Measurements from ENCODE around the gene SERPINC1. TPM values are rescaled to one million over a fixed set of nuclear protein-coding genes. Genes with fewer than 3 reads are reported as not detected.

Gene SERPINC1
- total RNA-seq, 4 donors from 2014 or later = not detected

- 75% methylated on average over 2 of the region's 2 CpGs for WGBS
- no peaks in the 10 kb centered on the region for H3K9me3 ChIP-seq
- H3K4me1 ChIP-seq = no peaks in the 10 kb centered on the region
- no peak overlapping the region for H3K4me3 ChIP-seq
- DNase-seq (ENCODE audit: extremely low spot score) = no peak
- H3K27ac ChIP-seq (replicated peaks in 1 of 4) = no peak overlapping the region
- H3K27me3 ChIP-seq = no peaks in the 10 kb centered on the region
- peaks cover 0 to under 1% (median 0%) of the 10 kb centered on the region in 4 donors for H3K36me3 ChIP-seq
- intact Hi-C loops (cut with DNase I) = no loop called here
- no peak for TF ChIP-seq EP300 (IDR thresholded peaks at IDR 0.05)
- TF ChIP-seq POLR2A (IDR thresholded peaks at IDR 0.05; ENCODE audit: low read depth) = no peak
- TF ChIP-seq CTCF (IDR thresholded peaks at IDR 0.05) = no peak
- no peak for TF ChIP-seq POLR2AphosphoS5 (IDR thresholded peaks at IDR 0.05)
Observed at GRCh38 chr1:173900427-173900826, 16.7 kb downstream of the SERPINC1 start.

GRCh38 chr1:173894189-173894588, 22.9 kb downstream of the SERPINC1 start:
- intact Hi-C loops (cut with DNase I) = no loop called here

GRCh38 chr1:173893611-173894010, 23.5 kb downstream of the SERPINC1 start:
- Histone ChIP-seq H3K27ac (replicated peaks in 1 of 4) (no peak overlapping the region), H3K4me1 (no peaks in the 10 kb centered on the region), H3K27me3 (no peaks in the 10 kb centered on the region), H3K4me3 (no peak overlapping the region), H3K36me3 (peaks cover 0 to 9% (median 6%) of the 10 kb centered on the region in 4 donors), H3K9me3 (no peaks in the 10 kb centered on the region)
- no peak for DNase-seq (ENCODE audit: extremely low spot score)
- WGBS = 100% methylated on average over 1 of the region's 1 CpG
- no peak for TF ChIP-seq POLR2A (IDR thresholded peaks at IDR 0.05; ENCODE audit: low read depth)
- TF ChIP-seq EP300 (IDR thresholded peaks at IDR 0.05) = no peak
- TF ChIP-seq CTCF (IDR thresholded peaks at IDR 0.05) = no peak
- TF ChIP-seq POLR2AphosphoS5 (IDR thresholded peaks at IDR 0.05) = no peak
- intact Hi-C loops (cut with DNase I) = no loop called here

More at GRCh38 chr1:173894189-173894588, 22.9 kb downstream of the SERPINC1 start:
- WGBS = 60% methylated on average over 3 of the region's 3 CpGs
- Histone ChIP-seq H3K4me1 (no peaks in the 10 kb centered on the region), H3K9me3 (no peaks in the 10 kb centered on the region), H3K36me3 (peaks cover 0 to 9% (median 6%) of the 10 kb centered on the region in 4 donors), H3K4me3 (no peak overlapping the region), H3K27ac (replicated peaks in 1 of 4) (no peak overlapping the region), H3K27me3 (no peaks in the 10 kb centered on the region)
- no peak for DNase-seq (ENCODE audit: extremely low spot score)
- no peak for TF ChIP-seq EP300 (IDR thresholded peaks at IDR 0.05)
- no peak for TF ChIP-seq CTCF (IDR thresholded peaks at IDR 0.05)
- no peak for TF ChIP-seq POLR2AphosphoS5 (IDR thresholded peaks at IDR 0.05)
- TF ChIP-seq POLR2A (IDR thresholded peaks at IDR 0.05; ENCODE audit: low read depth) = no peak

GRCh38 chr1:173889885-173890284, 27.2 kb downstream of the SERPINC1 start:
- Histone ChIP-seq H3K4me3 (no peak overlapping the region), H3K27ac (replicated peaks in 1 of 4) (no peak overlapping the region), H3K36me3 (peaks cover 14 to 38% (median 26%) of the 10 kb centered on the region in 4 donors), H3K27me3 (no peaks in the 10 kb centered on the region), H3K4me1 (no peaks in the 10 kb centered on the region), H3K9me3 (no peaks in the 10 kb centered on the region)
- TF ChIP-seq POLR2AphosphoS5 (IDR thresholded peaks at IDR 0.05) (no peak), EP300 (IDR thresholded peaks at IDR 0.05) (no peak), POLR2A (IDR thresholded peaks at IDR 0.05; ENCODE audit: low read depth) (no peak), CTCF (IDR thresholded peaks at IDR 0.05) (no peak)
- intact Hi-C loops (cut with DNase I) = no loop called here
- no peak for DNase-seq (ENCODE audit: extremely low spot score)
- 95% methylated on average over 2 of the region's 2 CpGs for WGBS

GRCh38 chr1:173888749-173889148, 28.4 kb downstream of the SERPINC1 start:
- intact Hi-C loops (cut with DNase I) = no loop called here
- H3K27me3 ChIP-seq = no peaks in the 10 kb centered on the region
- H3K4me3 ChIP-seq = no peak overlapping the region
- TF ChIP-seq POLR2A (IDR thresholded peaks at IDR 0.05; ENCODE audit: low read depth) (no peak), CTCF (IDR thresholded peaks at IDR 0.05) (no peak), EP300 (IDR thresholded peaks at IDR 0.05) (no peak), POLR2AphosphoS5 (IDR thresholded peaks at IDR 0.05) (no peak)
- no peaks in the 10 kb centered on the region for H3K9me3 ChIP-seq
- DNase-seq (ENCODE audit: extremely low spot score) = no peak
- H3K36me3 ChIP-seq = peaks cover 14 to 29% (median 24%) of the 10 kb centered on the region in 4 donors
- no peaks in the 10 kb centered on the region for H3K4me1 ChIP-seq
- H3K27ac ChIP-seq (replicated peaks in 1 of 4) = no peak overlapping the region
